Posterior cingulate gyrus (tissue), 11 donors: ENCODE results near the gene KCNT2.
"Not testable (repeated sequence)": the region's sequence is repeated elsewhere in the genome, so short reads cannot be mapped to it uniquely, and the experiment has no call there.

Source experiments
- DNase-seq, 10 donors: peaks; one replicate each; pipeline versions ENCODE4 v3.0.0 to v3.0.0-alpha.2; 2020 to 2021; ENCODE audit warnings: mixed read lengths in 3 of 10
- intact Hi-C: fragments of 100-400 bp; cut with DNase I; formaldehyde crosslinking; loops from one replicate; pipeline ENCODE4 v1.15.1; 2023

The KCNT2 gene

DNA sequence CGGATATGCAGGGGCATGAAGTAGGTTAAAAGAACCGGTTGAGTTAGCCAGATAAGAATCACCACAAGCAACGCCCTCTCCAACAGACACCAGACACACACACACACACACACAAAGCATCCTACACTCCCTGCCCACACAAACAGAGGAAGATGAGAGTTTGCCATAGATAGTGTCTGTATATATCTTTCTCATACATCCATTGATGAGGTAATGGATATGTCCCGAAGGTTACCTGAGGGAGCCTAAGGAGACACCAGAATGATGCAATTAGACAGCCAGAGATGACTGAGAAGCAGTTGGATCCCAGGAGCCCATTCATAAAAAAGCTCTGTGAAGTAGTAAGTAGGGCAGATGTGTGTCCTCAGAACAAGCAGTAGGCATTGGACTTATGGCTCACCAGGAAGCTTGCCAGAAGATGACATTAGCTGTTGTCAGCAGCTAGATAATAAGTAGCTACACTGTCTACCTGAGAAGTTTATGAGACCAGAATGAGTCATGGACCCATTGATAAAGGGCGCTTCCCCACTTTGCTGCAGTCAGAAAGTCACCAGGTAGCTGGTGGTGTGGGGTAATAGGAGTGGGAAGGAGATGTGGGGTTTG lies 247.0 kb downstream of the KCNT2 start:
- intact Hi-C loops: no loop called here
- no peak for DNase-seq

DNA sequence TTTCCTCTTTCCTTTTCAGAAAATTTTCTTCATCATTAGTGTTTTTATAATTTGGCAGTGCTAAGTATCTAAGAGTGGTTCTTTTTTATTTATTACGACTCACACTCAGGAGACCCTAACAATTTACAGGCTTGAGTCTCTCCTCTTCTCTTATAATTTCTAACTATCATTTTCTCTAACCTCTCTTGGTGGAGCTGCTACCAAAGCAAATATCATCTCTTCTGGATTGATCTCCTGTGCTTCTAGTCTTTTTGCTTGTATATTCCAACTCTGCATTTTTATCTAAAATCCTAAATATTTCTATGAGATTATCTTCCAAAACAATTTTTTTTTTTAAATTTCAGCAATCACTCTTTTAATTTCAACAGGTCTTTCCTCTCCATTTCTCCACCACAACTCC lies 250.3 kb downstream of the KCNT2 start:
- intact Hi-C loops: no loop called here
- no peak for DNase-seq

DNA sequence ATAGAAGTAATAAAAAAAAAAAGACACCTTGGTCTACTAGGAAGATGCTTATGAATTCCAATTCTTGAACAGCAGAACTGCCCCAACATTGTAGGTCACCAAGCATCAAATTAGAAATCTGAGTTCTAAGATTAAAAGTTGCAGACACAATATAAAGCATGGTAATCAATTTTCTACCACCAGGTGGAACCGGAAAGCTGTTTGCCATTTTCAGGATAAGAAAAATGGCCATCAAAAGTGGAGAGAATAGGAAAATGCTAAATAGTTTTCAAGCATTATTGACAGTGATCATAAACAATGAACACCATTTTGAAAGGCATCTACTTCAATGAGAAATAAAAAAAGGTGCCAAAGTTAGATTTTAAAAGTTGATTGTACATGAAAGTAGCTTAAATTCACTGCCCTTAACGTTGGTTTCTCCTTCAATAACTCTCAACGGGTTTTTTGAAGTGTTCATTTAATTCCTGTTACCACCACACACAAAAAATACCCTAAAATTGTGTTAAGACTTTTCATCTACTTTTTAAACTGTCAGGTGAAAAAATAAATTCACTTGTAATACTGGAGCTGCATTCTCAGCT lies 252.9 kb downstream of the KCNT2 start:
- no peak for DNase-seq
- intact Hi-C loops: no loop called here

DNA sequence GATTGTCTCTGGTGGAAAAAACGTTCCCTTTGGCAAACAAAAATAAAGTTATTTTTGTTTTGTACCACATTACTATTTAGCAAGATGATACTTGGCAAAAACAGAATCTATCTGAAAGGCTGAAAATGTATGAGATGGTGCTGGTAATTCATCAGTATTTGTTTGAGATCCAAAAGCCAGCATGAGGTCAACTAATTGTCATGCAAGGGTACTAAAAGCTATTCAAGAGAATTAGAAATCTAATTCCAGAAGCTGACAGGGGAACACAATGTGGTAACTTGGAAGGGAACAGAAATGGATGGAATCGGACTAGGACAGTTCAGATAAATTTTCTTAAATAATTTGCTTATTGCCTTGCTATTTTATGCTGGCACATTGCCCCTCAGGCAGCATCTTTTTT lies 263.8 kb downstream of the KCNT2 start:
- intact Hi-C loops: no loop called here
- DNase-seq: no peak

DNA sequence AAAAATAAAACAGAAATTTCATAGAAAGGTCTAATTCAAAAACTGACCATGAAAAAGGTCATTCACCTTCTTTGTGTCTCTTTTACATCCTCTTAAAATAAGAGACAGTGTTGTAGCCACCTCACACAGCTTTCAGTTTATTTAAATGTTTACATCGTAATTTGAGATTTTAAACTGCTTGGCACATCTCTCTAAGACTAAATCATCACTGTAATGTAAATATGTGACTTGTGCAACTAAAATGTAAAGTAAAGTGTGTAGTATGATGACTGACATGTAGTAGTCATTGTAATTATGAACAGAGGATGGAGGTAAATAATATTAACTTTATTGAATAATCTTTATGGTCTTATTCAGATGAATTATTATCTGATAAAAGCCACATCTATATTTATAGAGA lies 283.9 kb downstream of the KCNT2 start:
- no peak for DNase-seq
- intact Hi-C loops: no loop called here

DNA sequence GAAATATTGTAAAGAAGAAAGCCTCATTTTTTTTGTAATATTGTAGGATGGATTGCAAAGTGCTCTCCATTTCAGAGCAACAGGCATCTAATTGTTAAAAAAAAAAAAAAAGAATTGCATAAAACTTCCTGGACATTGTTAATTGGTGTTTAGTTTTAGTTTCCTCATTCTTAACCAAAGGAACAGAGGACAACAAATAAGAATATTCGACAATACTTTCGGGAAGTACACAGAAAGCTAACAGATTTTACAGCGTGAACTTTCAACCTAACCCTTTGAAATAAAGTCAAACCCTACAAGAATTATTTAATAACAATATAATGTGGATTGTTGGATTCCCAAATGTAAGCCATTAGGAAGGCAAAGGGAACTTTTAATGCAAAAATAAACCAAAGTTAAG lies 284.4 kb downstream of the KCNT2 start:
- no peak for DNase-seq
- intact Hi-C loops: no loop called here

DNA sequence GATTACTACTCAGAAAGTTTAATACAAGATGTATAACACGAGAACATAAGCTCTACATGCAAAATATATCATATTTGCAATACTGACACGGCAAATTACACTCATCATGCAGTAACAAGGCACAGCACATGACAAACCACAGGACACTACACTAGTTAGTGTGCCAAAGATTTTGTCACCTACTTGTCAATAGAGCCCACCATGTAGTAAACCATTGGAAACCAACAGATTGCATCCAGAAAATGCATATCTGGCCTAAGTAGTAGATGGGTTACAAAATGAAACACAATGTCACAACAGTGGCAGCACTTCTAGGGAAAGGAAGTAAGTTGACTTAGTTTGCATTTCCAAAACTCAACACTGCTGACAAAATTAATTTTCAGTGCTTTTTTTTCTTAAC lies 288.9 kb downstream of the KCNT2 start:
- intact Hi-C loops: loop anchor here (5.0 kb wide), 1 partner anchor 343 kb away; no protein-coding TSS in a partner anchor
- DNase-seq: no peak

DNA sequence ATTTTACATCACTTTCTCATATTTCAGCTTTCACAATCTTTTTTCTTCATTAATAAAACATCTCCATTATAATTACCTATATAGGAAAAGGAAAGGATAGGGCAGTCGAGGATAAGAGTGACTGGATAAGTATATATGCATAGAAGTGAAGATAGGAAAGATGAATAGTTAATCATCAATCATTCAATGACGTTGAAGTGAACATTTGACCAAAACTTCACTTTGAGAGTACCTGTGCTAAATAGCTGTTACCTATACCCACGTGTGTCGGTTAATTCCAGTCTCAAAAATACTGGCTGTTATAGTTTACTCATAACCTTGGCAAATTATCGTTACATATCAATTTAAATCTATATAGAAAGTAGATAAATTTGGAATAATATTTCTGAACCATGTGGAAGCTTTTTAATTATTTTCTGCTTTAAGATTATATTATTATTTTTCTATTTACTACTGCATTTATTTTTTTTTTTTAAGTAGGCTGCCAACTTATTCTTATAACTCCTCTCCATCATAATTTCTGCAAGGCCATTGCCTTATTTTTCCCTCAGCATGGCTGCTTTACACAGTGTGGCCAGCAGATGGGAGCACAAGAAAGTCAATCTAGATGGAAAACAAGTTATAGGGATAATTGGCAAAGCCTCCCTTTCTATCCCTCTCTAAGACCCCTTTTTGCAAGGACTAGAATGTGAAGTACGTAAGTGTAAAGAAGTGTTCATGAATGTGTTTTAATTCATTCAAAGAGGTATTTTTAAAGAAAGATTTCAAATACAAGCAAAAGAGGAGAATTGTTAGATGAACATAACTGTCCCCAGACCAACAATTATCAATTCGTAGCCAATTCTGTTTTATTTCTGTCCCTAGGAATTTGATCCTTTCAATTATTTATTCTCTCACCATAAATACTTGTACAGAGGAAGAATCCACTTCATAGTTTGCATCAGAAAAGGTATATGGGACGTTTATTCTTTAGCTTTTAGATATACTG lies 290.4 kb downstream of the KCNT2 start:
- intact Hi-C loops: loop anchor here (5.0 kb wide), 1 partner anchor 344 kb away; no protein-coding TSS in a partner anchor
- peak in 9 of 10 donors; percentile 8 to 81 (median 28) for DNase-seq

DNA sequence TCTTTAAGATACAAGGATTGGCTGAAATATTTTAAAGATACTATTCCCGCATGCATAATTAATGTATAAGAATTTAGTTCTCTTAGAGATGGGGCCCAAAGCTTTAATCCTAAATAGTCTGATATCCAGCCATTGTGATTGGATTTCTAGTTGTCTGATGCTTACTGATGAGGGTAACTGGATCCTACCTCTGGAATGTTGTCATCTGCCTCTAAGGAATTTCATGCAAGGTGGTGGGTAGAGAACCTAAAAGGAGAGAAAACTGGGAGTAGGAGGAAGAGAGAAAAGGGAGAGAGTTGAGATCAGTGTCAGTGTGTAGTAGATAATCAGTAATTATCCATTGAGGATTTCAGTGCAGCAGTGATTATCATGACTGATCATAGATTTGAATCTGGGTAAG lies 295.5 kb downstream of the KCNT2 start:
- intact Hi-C loops: no loop called here
- no peak for DNase-seq

DNA sequence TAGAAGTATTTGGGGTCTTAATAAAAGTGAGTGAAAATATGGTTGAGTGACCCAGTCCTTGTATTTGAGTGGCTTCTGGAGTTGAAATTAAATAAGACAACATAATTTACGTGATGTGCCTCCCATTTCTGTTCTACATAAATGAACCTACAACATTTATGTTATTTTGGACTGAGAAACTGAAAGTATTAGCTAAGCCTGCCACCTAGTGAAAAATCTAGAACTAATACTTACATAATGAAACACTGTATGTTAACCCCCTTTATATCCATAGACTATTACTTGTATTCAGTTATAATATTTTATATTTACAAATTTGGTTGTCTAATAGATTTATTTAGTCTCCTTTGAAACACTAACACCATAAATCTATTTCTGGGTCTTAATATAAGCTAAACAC lies 298.9 kb downstream of the KCNT2 start:
- no peak for DNase-seq
- intact Hi-C loops: loop anchor here (10.0 kb wide), 1 partner anchor 165 kb away; no protein-coding TSS in a partner anchor

DNA sequence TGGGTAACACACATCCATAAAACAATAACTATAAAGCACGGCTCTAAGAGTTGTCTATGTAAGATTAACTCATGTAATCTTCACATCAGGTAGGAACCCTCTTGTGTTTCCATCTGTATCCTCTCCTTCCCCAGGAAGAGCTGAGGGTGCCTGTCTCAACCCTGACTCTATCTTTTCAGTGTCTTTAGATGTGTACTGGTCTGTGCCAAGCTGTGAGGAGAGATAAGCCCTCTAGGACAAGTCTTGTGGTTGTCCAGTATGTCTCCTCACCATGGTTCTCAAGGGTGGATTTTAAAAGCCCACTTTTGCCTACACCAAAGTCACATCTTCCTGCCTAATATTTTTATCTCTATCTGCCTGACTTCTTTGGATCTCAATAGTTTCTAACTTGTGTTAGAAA lies 300.1 kb downstream of the KCNT2 start:
- no peak for DNase-seq
- intact Hi-C loops: loop anchor here (10.0 kb wide), 1 partner anchor 163 kb away; no protein-coding TSS in a partner anchor

DNA sequence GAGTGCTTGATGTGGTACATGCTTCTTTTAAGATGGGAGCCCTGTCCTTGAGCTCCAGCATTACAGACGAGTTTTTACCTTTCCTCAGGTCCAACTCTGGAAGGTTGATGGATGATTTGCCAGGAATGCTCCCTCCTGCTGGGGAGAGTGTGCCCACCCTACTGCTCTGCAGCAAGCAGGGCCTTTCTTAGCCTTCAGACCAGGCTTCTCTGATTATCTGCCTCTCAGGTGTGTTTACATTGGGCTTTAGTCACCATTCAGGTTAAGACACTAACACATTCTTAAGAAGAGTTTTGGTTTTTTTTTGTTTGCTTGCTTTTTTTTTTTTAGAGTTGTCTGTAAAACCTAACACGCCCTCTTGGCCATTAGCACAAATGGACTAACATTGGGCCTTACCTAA lies 301.8 kb downstream of the KCNT2 start:
- no peak for DNase-seq
- intact Hi-C loops: loop anchor here (10.0 kb wide), 1 partner anchor 162 kb away; no protein-coding TSS in a partner anchor

DNA sequence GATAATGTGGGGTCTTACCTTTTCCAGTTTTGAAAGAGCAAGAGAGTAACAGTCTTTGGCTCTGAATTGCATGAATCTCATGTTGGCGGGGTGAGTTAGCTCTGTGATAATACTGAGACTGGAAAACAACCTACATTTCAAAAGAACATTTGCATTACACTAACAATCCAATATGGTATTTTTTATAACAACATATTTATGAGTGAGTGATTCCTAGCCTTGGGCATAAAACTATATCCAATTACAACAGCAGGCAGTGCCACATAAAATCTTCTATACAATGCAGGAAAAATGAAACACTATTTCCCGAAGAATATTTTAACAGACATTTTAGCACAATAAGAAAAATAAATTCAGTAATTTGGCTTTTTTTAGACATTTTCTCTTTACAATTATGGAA lies 303.0 kb downstream of the KCNT2 start:
- intact Hi-C loops: loop anchor here (10.0 kb wide), 1 partner anchor 160 kb away; no protein-coding TSS in a partner anchor
- no peak for DNase-seq

DNA sequence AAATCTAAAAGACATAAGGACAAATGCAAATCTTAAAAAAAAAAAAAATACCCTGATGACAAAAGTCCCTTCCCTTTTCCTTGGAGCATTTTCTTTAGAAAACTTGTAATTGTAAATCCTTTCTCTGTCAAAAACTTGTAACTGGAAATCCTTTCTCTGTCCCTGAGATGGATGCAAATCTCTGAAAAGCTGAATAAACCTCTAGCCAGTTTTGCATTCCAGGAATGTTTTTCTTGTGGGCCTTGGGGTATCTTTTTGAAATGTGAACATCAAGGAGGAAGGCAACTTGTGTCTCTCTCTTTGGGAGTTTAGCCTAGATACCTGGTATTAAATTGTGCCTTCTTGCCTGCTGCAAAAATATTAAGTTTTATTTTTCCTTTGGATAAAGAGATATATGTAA lies 305.3 kb downstream of the KCNT2 start:
- DNase-seq: no peak
- intact Hi-C loops: loop anchor here (10.0 kb wide), 1 partner anchor 158 kb away; no protein-coding TSS in a partner anchor

DNA sequence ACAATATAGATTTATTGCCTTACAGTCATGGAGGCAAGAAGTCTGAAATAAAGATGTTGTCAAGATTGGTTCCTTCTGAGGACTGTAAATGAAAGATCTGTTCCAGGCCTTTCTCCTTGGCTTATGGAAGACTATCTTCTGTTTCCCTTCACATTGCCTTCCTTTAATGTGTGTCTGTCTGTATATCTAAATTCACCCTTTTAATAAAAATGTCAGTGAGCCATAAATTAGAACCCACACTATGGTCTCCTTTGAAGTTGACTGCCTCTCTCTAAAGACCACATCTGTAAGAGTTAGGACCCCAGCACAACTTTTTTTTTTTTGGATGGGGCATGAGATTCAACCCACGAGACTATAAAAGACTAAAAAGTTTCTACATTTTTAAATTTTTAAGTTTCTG lies 305.8 kb downstream of the KCNT2 start:
- intact Hi-C loops: loop anchor here (10.0 kb wide), 1 partner anchor 158 kb away; no protein-coding TSS in a partner anchor
- DNase-seq: no peak

DNA sequence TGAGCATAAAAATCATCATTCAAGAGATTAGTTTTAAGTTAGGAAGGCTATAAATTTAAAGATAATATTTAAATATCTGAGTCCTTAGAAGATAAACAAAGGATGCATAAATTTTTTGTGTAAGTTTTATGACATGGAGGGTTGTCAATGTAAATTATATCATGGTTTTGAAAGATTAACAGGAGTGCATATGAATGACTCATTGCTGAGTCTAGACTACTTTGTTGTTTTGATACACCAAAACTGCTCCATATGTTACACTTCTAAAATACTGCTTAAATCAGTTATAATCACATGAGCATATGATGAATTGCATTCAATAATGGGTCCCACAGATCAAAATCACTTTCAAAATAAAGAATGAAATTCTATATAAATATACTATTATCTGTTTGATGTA lies 312.5 kb downstream of the KCNT2 start:
- no peak for DNase-seq
- intact Hi-C loops: no loop called here

DNA sequence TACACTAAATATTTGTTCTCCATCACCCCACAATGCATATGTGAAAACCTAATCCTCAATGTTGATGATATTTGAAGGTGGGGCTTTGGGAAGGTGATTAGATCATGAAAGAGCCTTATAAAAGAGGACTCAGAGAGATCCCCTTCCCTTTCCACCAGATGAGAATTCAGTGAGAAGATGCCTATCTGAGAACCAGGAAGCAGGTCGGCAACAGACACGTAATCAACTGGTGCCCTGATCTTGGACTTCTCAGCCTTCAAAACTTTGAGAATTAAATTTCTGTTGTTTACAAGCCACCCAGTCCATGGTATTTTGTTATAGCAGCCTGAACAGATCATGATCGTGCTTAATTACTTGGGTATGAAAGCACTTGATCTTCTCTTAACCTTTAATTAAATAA lies 329.4 kb downstream of the KCNT2 start:
- DNase-seq: no peak
- intact Hi-C loops: no loop called here

DNA sequence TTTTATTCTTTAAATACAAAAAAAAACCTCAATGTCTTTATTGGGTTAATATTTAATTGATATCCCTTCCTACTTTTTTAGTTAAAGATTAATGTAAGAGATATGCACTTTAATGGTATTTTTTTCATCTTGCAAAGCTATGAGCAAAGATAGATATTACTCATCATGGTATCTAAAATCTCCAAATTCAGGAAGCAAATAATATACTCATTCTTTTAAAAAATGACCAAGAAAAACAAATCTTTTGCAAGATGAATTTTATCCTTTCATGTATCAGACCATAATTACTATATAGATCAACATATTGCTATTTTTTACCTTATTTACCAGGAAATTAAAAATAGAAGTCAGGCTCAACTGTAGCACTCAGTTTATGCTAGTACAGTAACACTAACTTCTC lies 330.4 kb downstream of the KCNT2 start:
- intact Hi-C loops: no loop called here

DNA sequence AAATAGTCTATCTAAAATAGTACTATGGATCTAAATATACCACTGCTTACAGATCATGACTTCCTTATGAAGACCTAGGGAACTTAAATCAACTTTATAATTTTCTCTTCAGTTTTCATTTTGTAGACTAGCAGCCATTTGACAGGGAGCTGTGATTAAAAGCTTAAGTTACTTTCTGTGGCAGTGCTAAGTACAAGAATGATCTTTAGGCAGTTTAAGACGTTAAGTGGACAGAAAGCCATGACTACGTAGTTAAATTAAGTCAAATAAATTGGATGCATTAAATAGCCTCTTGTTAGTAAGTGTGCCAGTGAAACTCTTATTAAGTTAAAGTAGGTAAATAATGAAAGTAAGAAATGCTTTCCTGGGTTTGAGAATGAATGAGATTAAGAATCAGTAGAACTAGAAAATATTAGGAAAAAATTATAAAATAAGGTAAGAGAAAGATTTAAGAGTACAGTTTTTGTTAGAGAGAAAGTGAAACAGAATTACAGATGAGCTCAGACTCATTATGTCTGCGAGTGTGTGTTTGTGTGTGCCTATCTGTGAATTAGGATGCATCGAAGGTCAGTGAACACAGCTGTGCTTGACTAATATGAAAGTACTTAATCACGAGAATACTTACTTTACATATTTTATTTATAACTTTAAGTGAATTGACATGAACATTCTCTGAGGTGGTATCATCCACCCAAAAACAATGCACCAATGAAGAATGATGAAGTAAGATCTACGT lies 336.9 kb downstream of the KCNT2 start:
- no peak for DNase-seq
- intact Hi-C loops: no loop called here

More for the DNA sequence above, 330.4 kb downstream of the KCNT2 start:
- DNase-seq: no peak

DNA sequence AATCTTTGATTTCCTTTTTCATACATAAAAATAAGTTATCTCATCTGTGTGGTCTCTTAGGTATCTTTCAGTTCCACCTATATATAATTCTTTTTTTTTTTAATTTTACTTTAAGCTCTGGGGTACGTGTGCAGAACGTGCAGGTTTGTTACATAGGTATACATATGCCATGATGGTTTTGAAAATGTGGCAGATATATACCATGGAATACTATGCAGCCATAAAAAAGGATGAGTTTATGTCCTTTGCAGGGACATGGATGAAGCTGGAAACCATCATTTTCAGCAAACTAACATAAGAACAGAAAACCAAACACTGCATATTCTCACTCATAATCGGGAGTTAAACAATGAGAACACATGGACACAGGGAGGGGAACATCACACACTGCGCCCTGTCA lies 345.2 kb downstream of the KCNT2 start:
- DNase-seq, intact Hi-C loops: not testable (repeated sequence)
